GM21360 (cell line): Measurements from ENCODE around the gene MAP3K5.
"Not testable (repeated sequence)": the region's sequence is repeated elsewhere in the genome, so short reads cannot be mapped to it uniquely, and the experiment has no call there.

Source experiments
- ATAC-seq: cut with Tn5 transposase; IDR thresholded peaks from one replicate; pipeline ENCODE4 v1.9.1; 2021; ENCODE audit warnings: mild to moderate bottlenecking, moderate library complexity; ENCODE audit not compliant: unreplicated experiment

MAP3K5 gene

DNA sequence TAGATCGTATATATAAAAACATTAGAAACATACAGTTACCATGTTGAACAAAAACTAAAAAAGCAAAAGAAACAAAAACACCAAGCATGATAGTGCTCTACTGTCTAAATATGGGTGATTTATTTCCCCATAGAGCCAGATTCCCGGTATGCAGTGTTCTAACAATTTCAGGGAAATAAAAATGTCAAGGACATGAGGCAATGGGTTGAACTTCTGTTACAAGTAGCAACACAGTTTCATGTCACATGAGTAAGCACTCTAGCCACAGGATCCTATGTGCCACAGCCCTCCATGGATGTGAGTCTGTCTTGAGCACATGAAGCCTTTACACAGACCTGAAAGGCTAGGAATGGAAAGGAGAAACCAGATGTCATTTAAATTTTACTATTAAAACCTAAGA lies 96.0 kb downstream of the MAP3K5 start:
- no peak for ATAC-seq

DNA sequence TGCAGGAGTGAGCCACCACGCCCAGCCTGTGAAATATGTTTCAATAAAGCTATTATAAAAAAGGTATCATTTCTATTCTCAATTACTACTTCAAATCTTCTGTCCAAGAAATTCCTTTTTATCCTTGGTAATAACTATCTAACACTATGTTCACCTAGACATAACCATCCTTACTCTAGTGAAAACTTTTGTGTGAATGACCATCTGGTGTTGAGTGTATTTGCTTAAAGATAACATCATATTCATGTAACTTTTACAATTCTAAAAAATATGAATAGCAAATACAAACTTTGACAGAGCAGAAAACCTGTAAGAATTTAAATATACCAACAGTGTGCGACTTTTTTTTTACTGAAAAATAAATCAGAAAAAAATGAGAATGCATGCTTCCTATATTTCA lies 96.9 kb downstream of the MAP3K5 start:
- ATAC-seq: no peak

GRCh38 chr6:136693090-136693489 lies 99.2 kb downstream of the MAP3K5 start:
- no peak for ATAC-seq

- ATAC-seq: not testable (repeated sequence)
Measured at GRCh38 chr6:136687894-136688293, 104.4 kb downstream of the MAP3K5 start.

DNA sequence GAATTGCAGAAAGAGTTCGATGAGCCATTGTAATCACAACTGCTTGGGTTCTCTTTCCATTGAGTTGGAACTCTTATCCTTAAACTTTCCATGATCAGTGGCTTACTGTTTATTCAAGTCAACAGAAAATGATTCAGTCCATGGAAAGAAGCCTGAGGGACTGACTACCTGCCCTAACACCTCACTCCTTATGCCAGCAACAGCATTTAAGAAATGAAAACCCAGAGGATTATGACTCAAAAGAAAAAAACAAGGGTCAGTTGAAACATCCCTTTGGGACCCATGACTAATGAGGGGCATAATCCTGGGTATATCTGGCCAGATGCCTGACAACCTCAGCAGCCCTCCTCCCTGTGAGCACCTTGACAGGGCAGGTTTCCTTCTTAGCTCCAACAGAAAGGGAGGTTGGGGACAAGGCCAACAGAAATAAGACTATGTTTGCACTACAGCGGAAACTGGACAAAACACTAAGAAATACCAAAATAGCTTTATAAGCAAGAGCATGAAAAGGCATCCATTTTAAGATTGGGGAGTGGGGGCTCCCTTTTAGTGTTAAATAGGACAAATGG lies 106.7 kb downstream of the MAP3K5 start:
- ATAC-seq: no peak

DNA sequence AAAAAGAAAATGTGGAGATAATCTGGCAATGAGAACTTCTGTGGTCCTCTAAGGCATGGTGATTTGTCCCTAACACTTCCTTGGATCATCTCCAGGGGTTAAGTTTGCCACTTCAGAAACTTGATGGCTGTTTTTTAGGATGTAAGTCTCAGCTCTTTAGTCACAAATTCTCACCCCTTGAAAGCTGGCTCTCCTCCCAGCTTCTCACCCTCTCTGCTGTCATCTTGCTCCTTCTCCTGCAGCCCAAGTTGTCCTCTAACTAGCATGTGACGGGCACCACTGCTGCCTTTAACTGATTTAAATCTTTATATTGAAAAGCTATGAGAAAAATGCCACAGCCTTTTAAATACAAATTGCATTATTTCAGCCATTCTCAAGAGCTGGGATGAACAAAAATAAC lies 107.8 kb downstream of the MAP3K5 start:
- ATAC-seq: no peak

GRCh38 chr6:136683209-136683941 lies 108.9 kb downstream of the MAP3K5 start:
- ATAC-seq: no peak

- ATAC-seq: no peak
Measured at GRCh38 chr6:136682292-136682691, 110.0 kb downstream of the MAP3K5 start.

- ATAC-seq: no peak
Measured at GRCh38 chr6:136677822-136678221, 114.5 kb downstream of the MAP3K5 start.

- no peak for ATAC-seq
Measured at GRCh38 chr6:136677344-136677743, 114.9 kb downstream of the MAP3K5 start.

DNA sequence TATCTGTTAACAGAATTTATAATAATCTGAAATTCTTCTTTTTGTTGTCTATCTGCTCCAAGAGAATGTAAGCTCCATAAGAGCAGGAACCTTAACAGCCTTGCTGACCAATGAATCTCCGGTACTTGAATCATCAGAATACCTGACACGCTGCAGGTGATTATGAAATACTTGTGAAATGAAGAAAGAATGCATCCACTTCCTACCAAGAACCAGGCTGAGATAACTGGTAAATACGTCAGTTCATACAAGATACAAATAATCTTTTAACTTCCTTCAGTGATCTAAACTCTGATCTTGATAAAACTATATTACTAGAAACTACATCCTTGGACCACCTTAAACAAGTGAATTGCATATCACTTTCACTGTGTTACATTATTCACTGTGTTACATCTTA lies 116.2 kb downstream of the MAP3K5 start:
- no peak for ATAC-seq

DNA sequence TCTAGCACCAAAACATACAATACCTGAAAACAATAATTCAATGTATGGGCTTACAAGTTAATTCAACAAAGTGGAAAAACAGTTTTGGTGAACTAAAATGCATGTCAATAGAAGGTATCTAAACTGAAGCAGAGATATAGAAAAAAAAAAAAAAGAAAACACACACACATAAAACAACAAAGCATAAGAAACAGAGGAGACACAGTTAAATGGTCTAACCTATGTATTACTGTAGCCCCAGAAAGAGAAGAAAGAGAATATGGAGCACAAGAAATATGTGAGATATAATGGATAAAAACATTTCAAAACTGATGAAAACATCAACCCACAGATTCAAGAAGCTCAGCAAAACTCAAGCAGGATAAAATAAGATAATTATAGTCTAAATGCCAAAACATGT lies 118.7 kb downstream of the MAP3K5 start:
- ATAC-seq: no peak

- no peak for ATAC-seq
Measured at GRCh38 chr6:136672144-136672543, 120.1 kb downstream of the MAP3K5 start.

GRCh38 chr6:136669299-136669699 lies 123.0 kb downstream of the MAP3K5 start:
- ATAC-seq: no peak

GRCh38 chr6:136668571-136668970 lies 123.7 kb downstream of the MAP3K5 start:
- ATAC-seq: no peak

GRCh38 chr6:136666041-136666440 lies 126.2 kb downstream of the MAP3K5 start:
- no peak for ATAC-seq

- ATAC-seq: no peak
Measured at GRCh38 chr6:136662347-136663237, 129.7 kb downstream of the MAP3K5 start.

GRCh38 chr6:136660727-136661126 lies 131.6 kb downstream of the MAP3K5 start:
- ATAC-seq: no peak

GRCh38 chr6:136659991-136660499 lies 132.2 kb downstream of the MAP3K5 start:
- ATAC-seq: no peak

- ATAC-seq: no peak
Measured at GRCh38 chr6:136658711-136659110, 133.6 kb downstream of the MAP3K5 start.

GRCh38 chr6:136657666-136658065 lies 134.6 kb downstream of the MAP3K5 start:
- ATAC-seq: no peak

DNA sequence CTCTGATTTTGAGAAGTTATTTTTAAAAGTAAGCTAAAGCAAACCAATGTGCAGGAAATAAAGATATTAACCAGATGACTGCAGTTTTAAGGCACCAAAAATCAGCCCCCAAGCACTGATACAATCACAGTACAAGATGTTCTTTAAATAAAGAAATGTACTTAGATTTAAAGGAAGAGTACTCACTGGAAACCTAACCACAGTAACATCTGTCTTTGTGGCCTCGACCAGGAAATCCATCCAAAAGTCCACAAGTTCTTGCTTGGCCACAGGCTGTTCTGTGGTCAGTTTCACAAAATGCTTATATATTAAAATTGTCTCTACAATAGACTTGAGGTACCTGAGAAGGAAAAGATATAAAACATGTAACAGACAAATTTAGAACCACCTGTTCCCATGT lies 136.2 kb downstream of the MAP3K5 start:
- no peak for ATAC-seq
